GM21526 (cell line): Measurements from ENCODE around the gene WRAP73.
"Not testable (repeated sequence)": the region's sequence is repeated elsewhere in the genome, so short reads cannot be mapped to it uniquely, and the experiment has no call there.

Source experiments
- ATAC-seq: cut with Tn5 transposase; IDR thresholded peaks from one replicate; pipeline ENCODE4 v1.9.1; 2021; ENCODE audit warnings: moderate library complexity; ENCODE audit not compliant: unreplicated experiment, low FRiP score

Gene WRAP73

DNA sequence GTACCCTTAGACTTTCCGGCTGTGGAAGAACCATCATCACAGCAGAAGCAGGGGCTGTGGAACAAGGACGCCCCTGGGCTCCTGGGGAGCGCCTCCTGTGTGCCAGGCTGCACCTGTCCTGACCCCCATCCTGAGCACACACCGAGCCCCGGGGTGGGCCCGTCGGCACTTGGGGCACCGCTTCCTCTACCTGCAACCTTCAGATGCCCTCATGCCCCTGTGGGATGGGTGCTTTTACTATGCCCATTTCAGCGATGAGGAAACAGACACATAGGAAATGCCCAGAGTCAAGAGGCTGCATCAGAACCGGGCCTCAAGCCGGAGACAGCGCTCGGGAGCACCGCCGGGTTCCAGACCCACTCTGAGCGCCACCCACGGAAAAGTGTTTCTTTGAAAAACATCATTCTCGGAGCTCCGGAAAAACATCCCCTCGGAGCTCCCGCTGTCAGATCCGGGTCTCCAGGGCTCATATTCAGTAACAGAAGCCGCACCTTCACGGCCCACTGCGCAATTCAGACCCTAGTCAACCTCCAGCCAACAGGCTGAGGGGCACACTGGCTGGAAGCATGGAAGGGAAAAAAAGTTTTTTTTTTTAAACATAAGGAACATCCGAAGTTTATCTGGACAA is 17.1 kb downstream of the WRAP73 start:
- ATAC-seq = no peak

DNA sequence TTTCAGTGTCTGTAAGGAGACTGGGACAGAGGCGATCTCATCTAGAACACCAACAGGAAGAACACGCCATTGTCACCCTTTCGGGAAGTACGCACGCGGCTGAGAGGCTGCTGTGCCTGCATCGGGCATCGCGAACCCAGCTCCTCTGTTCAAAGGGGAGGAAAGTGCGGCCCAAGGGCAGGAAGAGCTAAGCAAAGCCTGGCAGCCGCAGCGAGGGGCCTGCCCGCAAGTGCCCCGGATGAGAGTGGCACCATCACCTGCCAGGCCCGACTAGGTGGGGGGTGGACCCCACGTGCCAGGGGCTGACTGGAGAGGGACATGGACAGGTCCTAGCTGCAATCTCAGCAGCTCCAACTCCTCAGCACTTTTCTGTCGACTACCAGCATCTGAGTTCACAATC is 17.6 kb downstream of the WRAP73 start:
- no peak for ATAC-seq

DNA sequence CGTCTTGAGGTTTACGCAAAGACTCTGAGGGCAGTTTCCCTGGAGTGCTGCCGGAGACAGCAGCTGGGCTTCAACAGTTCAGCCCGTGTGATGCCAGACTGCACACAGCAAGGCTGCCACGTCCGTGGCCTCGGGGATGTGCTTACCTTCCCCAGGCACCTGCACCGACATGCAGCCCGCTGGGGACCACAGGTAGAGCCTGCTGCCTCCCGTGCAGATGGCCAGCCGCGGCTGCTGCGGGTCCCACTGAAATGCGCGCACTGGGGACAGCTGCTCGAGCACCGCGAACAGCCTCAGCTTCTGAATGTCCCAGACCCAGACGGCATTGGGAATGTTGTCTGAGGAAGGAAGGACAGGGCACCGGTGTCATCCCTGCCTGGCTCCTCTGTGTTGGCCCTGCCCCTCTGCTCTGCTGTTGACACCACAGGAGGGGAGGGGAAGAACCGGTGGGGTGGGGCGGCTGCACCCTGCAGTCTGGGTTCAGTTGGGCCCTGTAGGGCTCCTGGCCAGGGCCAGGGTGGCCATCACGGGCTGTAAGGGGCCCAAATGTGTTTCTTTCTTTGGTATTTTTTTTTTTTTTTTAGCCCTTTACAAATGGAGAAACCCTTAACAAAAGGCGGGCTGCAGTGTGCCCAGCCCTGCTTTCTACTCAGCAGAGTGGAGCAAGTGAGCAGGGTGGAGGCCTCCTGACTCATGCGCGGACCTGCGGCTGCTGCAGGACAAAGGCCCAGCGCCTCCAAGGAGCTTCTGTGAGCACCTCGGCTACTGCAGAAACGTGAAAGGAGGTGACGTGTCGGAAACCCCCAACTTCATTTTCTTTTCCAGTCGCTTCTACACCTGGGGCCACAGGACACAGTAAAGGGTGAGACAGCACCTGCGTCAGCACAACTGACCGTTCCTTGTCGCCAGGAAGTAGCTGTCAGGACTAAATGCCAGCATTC is 18.3 kb downstream of the WRAP73 start:
- ATAC-seq = no peak

DNA sequence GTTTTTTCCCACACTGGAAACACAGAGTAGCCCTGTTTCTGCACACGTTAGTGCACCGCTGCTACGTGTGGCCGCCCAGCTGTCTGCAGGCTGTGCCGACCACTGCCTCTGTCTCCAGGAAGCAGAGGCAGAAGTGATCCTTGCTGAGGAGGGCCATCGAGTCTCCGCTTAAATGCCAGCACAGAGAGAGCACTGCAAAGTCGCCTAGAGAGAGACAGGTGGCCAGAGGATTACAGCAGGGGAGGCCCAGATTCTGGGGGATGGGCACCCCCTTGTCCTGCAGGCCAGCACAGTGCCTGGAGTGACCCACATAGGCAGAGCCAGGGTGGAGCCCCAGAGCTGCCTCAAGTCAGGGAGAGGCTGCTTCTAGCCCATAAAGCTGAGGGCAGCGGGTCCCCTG is 19.0 kb downstream of the WRAP73 start:
- ATAC-seq = no peak

DNA sequence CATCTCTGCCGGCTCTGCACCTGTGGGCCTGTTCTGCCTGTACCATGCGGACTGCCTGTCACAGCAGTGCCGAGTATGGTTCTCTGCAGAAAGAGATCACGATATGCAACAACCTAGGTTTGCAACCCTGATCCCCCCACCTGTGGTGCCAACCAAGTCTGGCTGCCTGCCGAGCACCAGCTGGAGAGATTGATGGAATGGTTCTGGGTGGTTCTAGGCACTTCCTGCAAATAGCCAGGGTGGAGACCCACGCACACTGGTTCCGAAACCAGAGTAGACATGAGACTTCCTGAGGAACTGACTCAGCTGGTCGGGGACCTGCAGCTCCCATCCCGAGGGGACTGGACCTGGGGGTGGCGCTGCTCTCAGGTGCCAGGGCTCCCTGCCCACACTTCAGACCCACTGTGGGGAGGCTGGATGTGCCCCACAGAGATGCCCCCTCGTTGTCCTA is 19.7 kb downstream of the WRAP73 start:
- no peak for ATAC-seq

DNA sequence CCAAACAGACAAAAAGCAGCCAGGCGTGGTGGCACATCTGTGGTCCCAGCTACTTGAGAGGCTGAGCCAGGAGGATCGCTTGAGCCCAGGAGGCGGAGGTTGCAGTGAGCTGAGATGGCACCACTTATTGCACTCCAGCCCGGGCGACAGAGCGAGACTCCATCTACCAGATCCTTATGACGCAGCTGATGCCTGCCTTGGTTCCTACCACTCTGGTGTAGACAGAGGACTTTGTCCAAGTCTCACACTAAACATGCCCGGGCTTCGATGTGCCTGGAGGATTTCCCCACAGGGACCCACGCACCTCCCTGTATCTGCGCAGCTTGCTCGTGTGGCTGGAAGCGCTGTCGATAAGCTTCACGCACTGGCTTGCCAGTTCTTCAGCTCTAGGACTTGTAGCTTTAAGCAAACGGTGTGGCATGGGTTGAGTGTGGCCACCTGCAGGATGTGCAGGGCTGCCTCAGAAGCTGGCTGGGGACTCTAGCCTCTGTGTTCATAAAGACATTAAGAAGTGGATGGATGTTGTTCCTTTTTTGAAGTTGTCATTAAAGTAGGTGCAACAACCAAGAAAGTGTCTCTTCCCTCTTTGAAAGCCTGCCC is 20.2 kb downstream of the WRAP73 start:
- ATAC-seq = no peak

DNA sequence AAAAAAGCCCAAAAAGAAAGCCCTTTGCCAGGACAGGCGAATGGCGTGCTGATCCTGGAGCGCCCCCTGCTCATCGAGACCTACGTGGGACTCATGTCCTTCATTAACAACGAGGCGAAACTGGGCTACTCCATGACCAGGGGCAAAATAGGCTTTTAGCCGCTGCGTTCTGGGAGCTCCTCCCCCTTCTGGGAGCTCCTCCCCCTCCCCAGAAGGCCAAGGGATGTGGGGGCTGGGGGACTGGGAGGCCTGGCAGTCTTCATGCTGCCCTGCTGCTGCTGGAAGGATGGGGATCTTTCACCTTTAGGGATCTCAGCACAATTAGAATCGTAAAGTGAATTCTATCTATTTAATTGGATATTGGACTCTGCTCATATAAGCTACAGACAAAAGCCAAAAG is 21.5 kb downstream of the WRAP73 start:
- ATAC-seq = no peak

DNA sequence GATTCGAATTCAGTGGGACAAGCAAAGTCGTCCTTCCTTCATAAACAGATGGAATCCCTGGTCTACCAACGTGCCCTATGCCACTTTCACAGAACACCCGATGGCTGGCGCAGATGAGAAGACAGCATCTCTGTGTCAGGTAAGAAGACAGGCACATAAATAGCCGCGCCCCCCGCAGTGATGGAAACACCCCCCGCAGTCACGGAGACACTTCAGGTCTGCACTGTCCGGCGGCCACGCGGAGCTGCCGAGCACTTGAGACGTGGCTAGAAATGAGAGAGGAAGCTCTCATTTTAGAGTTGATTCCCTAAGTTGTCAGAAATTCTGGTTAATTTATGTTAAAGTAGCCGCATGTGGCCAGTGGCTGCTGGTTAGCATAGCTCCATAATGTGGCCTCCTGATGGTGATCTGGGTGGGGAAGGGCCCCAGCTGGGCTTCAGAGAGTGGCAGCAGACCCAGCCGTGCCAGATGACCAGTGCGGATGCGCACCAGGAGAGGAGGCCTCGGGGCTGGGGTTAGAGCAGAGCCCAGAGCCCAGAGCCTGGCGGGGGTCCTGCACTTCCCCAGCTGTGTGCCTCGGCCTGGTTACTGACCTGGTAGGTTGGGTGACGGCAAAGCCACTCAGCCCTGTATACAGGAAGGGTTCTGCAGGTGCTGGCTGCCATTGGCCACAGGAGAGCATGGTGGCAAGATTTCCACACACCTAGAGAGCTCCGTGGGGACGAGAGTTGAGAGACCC is 22.2 kb downstream of the WRAP73 start:
- no peak for ATAC-seq

DNA sequence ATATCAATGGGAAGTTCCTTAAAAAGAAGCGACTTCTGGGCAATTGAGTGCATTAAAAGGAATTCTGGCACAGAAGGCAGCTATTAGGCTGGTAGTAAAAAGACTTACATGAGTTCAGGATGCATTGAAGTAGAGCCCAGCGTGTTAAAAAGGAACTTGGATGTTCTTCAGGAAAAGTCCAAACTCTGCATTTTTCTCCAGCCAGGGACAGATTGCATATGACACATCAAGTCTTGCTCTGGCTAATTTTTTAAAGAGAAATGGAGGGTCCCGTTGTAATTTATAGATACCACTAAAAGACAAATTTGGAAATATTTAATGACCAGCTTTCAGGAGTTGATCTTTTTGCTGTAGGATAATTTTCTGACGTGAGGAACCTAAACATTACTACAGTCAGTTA is 23.9 kb downstream of the WRAP73 start:
- ATAC-seq = no peak

DNA sequence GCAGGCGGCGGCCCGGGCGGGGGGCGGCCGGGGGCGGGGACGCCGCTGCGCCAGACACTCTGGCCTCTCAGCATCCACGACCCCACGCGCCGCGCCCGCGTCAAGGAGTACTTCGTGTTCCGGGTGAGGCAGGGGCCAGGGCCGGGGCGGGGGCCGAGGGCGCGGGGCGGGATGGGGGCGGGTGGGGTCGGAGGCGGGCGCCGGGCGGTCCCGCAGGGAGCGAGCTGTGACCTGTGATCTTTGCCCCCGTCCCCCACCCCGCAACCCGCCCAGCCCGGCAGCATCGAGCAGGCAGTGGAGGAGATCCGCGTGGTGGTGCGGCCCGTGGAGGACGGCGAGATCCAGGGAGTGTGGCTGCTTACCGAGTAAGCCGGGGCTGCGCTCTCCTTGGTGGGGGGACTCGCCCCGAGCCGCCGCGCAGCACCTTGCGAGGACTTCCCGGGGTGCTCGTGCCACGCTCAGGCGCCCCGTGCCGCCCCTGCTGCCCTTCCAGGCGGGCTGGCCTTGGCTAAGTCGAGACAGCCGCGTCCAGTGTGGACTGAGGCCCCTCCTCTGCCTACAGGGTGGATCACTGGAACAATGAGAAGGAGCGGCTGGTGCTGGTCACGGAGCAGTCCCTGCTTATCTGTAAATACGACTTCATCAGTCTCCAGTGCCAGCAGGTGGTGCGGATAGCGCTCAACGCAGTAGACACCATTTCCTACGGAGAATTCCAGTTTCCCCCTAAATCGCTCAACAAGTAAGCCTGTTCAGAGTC is 24.6 kb downstream of the WRAP73 start:
- peak; percentile 12 for ATAC-seq

DNA sequence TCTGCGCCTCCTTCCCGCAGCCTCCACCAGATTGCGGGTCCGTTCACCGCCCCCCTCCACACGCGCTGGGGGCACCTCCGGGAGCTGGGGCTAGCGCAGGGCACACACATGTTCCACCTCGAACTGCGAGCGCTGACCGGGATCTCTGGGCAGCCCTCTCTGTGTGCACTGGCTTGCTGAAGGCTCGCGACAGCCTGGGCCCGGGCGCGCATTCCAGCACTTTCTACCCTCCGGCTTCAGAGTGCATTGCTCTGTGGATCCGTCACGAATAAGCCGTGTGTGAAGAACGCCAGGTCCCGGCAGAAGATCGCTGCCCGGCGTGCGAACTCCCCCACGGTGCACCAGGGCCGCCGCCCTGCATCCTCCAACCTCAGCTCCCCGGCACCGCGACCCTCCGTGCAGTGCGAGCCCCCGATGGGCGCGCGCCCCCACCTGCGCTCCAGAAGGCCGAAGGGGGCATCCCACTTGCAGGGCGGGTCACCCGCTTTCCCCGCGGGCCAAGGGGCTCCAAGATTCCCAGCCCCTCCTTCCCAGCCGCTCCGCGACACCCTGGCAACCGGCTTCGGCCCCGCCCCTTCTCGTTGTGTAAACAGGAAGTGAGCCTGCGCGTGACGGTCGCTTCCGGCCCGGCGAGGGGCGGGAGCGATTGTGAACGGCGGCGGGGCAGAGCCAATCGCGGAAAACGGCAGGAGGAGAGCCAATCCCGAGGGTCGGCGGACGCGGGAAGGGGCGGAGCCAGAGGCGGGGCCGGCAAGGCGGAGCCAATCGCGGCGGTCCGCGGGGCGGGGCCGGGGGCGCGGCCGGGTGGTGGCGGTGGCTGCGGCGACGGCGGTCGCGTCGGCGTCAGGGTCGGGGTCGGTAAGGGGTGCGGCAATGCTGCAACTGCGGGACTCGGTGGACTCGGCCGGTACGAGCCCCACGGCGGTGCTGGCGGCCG is 25.4 kb downstream of the WRAP73 start, which contains the start of gene TPRG1L:
Gene TPRG1L (plus strand): TSS at position 816 of the 937 bp plus-strand sequence. CDS start 58 bp downstream, at position 874.
- peak; percentile 92 for ATAC-seq

DNA sequence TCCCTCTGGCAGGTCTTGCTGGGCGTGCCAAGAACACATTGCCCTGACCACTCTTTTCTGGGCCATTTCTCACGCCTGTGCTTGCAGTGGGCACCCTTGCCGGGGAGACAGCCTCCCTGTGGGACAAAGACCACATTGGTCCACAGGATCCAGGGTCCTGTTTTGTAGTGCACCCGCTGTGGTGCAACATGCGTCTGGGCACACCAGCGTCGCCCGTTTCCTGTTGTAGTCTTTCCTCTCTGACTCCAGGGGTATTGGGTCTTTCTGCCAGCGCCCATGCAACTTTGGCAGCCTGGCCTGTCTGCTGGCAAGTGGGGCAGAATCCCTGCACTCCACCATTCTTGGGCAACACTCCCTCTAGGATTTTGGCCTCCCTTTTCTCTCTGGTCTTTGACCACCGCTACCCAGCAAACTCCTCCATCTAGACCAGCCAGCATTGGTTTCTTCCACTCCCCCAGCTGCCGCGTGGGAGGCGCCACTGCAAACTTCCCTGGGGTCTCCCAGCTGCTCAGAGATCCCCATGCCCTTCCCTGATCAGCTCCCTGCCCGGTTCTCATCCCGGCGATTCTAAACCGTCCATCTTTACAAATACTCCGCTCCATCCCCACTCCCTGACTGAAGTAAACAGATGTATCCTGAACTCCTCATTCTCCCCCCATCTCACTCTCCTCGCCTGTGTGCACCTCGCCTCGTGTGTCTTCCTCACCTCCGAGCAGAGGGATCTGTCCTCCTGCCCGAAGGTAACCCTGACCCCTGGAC is 26.3 kb downstream of the WRAP73 start:
- ATAC-seq = no peak

DNA sequence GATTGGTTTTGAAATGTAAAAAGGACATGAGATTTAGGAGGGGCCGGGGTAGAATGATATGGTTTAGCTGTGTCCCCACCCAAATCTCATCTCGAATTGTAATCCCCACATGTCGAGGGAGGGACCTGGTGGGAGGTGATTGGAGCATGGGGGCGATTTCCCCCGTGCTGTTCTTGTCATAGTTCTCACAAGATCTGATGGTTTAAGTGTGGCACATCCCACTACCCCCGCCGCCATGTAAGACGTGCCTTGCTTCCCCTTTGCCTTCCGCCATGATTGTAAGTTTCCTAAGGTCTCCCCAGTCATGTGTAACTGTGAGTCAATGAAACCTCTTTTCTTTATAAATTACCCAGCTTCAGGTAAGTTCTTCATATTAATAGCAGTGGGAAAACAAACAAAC is 27.8 kb downstream of the WRAP73 start:
- not testable (repeated sequence) for ATAC-seq

DNA sequence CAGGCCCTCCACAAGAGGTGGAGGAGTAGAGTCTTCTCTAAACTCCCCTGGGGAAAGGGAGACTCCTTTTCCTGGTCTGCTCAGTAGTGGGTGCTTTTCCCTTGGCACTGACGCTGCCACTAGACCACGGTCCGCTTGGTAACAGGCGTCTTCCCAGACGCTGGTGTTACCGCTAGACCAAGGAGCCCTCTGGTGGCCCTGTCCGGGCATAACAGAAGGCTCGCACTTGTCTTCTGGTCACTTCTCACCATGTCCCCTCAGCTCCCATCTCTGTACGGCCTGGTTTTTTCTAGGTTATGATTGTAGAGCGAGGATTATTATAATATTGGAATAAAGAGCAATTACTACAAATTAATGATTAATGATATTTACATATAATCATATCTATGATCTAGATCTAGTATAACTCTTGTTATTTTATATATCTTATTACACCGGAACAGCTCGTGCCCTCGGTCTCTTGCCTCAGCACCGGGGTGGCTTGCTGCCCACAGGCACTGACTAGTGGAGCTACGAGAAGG is 28.7 kb downstream of the WRAP73 start:
- not testable (repeated sequence) for ATAC-seq

DNA sequence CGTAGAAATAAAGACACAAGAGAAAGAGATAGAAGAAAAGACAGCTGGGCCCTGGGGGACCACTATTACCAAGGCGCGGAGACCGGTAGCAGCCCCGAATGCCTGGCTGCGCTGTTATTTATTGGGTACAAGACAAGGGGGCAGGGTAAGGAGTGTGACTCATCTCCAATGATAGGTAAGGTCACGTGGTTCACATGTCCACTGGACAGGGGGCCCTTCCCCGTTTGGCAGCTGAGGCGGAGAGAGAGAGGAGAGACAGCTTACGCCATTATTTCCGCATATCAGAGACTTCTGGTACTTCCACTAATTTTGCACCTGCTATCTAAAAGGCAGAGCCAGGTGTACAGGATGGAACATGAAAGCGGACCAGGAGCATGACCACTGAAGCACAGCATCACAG is 29.2 kb downstream of the WRAP73 start:
- ATAC-seq = no peak

DNA sequence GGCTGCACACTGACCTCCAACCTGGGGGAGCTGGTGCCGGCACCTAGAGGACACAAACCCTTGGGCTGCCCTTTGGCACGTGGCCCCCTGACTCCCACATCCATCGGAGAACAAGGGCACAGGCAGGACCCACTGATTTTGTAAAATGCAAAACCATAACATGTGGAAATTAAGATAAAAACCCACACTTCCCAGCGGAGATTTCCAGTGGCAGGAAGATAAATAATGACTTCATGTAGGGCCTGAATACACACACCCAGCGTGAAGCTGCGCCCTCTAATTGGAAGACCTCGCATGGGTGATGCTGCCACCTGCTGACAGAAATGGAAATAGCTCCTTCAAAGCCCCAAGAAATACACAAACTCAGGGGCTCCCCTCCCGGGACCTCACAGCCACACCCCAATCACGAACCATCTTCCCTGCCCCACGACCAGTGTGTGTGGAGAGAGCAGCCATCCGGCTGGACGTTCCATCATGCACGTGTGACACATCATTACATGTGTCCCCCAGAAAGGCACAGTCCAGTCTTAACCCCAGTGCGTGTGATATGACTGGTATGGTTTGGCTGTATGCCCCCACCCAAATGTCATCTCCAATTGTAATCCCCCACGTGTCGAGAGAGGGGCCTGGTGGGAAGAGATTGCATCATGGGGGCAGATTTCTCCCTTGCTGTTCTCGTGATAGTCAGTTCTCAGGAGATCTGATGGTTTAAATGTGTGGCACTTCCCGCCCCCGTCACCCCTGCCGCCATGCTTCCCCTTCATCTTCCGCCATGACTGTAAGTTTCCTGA is 30.8 kb downstream of the WRAP73 start:
- ATAC-seq = no peak

DNA sequence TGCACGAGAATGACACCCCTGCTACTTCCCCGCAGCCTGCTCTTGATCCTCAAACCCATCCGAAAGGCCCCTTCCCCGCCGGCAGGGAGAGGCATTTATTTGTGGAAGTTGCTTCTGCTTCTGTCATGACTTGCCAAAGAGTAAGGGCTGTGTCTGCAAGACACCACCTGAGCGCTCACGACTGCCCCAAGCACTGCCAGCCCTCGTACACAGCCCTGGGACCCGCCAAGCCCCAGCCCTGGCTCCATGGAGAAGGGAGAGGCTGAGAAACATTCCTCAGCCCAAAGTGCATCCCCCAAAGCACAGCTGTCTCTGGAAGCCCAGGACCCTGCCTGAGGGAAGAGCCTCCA is 31.4 kb downstream of the WRAP73 start:
- ATAC-seq = no peak
